ENCODE measurements around the gene CD81. TPM values are rescaled to one million over a fixed set of nuclear protein-coding genes. Genes with fewer than 3 reads are reported as not detected.

Gene CD81
- total and polyA plus RNA-seq, 9 of the 15 experiments (the other 6 are each of a cell fraction or from before 2014, with no cell fraction given): 2.4 to 189 (median 61.7) TPM

GRCh38 chr11:2400762-2401435 lies 23.8 kb downstream of the CD81 start (continued):
- TF ChIP-seq ZBTB11 (CRISPR knock-in tag; IDR thresholded peaks at IDR 0.05): peak in 1 of 3 experiments; percentile 37; a peak in 1 of 6 replicates
- TF ChIP-seq ESRRA (IDR thresholded peaks at IDR 0.05; ENCODE audit: borderline replicate concordance, low read depth): no peak
- TF ChIP-seq ZBTB49 (CRISPR knock-in tag; IDR thresholded peaks at IDR 0.05; ENCODE audit: borderline replicate concordance): no peak
- no peak for TF ChIP-seq NCOA1 (IDR thresholded peaks at IDR 0.05; ENCODE audit: low read depth)
